Colonic mucosa (tissue), 4 donors: ENCODE measurements around the gene HEPH. TPM values are rescaled to one million over a fixed set of nuclear protein-coding genes. Genes with fewer than 3 reads are reported as not detected.
"Not testable (repeated sequence)": the region's sequence is repeated elsewhere in the genome, so short reads cannot be mapped to it uniquely, and the experiment has no call there.

ENCODE experiments used
- DNase-seq: peaks from one replicate; pipeline ENCODE4 v3.0.0-alpha.2; 2020
- H3K27ac ChIP-seq: fragments of 200-600 bp; one replicate; pipeline ENCODE4 v1.8.0; 2021
- H3K27me3 ChIP-seq: fragments of 200-600 bp; one replicate; pipeline ENCODE4 v1.8.0; 2021
- H3K36me3 ChIP-seq: fragments of 200-600 bp; one replicate; pipeline ENCODE4 v1.8.0; 2021
- H3K4me1 ChIP-seq: fragments of 200-600 bp; one replicate; pipeline ENCODE4 v1.8.0; 2021; ENCODE audit warnings: mild to moderate bottlenecking
- H3K4me3 ChIP-seq: fragments of 200-600 bp; one replicate; pipeline ENCODE4 v1.8.0; 2021
- H3K9ac ChIP-seq, 2 donors: one replicate each; pipeline ENCODE4 v1.7.0; 2013; ENCODE audit warnings: control low read depth in 2 of 2, low read depth in 2 of 2, low read length in 2 of 2
- H3K9me3 ChIP-seq: fragments of 200-600 bp; one replicate; pipeline ENCODE4 v1.8.0; 2021
- intact Hi-C: fragments of 100-400 bp; cut with DNase I; formaldehyde crosslinking; loops from one replicate; pipeline ENCODE4 v1.14.1; 2022
- total RNA-seq, 2 donors: library from RNA; stranded (reverse); fragmentation: NEBNext Ultra II Directional in 1 of 2; extraction: Animal tissue kit (Norgen Biotek cat#: 25700) in 1 of 2; gene quantifications; one replicate each; pipeline ENCODE4 v1.2.1, GENCODE V29; 2021
- TF ChIP-seq, protein P1 (sequence below): fragments of 200-600 bp; IDR thresholded peaks from one replicate; pipeline ENCODE4 v1.8.0; 2022; ENCODE audit warnings: antibody characterized with exemption, mild to moderate bottlenecking
- donor health status: healthy.
- donor health status: DM: no; HTN: no; CAD: no.
- donor health status: DM: no; HTN: no; CAD: no.

HEPH gene, protein sequence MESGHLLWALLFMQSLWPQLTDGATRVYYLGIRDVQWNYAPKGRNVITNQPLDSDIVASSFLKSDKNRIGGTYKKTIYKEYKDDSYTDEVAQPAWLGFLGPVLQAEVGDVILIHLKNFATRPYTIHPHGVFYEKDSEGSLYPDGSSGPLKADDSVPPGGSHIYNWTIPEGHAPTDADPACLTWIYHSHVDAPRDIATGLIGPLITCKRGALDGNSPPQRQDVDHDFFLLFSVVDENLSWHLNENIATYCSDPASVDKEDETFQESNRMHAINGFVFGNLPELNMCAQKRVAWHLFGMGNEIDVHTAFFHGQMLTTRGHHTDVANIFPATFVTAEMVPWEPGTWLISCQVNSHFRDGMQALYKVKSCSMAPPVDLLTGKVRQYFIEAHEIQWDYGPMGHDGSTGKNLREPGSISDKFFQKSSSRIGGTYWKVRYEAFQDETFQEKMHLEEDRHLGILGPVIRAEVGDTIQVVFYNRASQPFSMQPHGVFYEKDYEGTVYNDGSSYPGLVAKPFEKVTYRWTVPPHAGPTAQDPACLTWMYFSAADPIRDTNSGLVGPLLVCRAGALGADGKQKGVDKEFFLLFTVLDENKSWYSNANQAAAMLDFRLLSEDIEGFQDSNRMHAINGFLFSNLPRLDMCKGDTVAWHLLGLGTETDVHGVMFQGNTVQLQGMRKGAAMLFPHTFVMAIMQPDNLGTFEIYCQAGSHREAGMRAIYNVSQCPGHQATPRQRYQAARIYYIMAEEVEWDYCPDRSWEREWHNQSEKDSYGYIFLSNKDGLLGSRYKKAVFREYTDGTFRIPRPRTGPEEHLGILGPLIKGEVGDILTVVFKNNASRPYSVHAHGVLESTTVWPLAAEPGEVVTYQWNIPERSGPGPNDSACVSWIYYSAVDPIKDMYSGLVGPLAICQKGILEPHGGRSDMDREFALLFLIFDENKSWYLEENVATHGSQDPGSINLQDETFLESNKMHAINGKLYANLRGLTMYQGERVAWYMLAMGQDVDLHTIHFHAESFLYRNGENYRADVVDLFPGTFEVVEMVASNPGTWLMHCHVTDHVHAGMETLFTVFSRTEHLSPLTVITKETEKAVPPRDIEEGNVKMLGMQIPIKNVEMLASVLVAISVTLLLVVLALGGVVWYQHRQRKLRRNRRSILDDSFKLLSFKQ
- 100 to 1,000 TPM; 143 to 236 TPM for total RNA-seq

DNA sequence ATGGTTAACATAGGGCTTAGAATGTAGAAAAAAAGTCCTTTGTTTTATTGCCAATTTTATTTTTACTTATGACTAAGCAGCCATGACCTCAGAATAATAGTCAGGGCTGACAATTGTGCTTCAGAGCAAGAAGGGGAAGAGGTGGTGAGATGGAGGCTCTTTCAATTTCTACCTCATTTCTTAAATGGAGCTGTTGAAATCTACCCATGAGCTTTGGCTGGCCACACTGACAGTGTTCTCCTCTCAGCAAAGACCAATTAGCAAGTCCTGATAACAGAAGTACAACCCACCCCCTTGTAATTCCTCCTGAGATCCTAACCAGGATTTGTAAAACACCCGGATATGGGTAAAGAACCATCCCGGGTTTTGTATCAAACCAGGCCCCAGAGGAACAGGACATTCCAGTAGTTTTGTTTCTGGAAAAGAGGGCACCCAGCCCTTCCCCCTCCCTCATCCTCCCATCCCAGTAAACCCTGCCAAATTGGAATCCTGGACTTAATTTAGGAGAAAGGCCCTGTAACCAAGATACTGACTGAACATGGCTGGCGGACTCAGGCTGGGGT, at the start of gene HEPH:
Gene HEPH, plus strand, starts transcription at position 399 of the 563 bp plus-strand sequence. CDS start 6,324 bp downstream, outside the sequence.
- peak; percentile 52 for DNase-seq
- H3K4me1 ChIP-seq = no peaks in the 10 kb centered on the region
- H3K9me3 ChIP-seq = no peaks in the 10 kb centered on the region
- peak within 1 kb of the TSS; percentile 21 for H3K4me3 ChIP-seq
- intact Hi-C loops = no loop called here
- TF ChIP-seq, protein P1, sequence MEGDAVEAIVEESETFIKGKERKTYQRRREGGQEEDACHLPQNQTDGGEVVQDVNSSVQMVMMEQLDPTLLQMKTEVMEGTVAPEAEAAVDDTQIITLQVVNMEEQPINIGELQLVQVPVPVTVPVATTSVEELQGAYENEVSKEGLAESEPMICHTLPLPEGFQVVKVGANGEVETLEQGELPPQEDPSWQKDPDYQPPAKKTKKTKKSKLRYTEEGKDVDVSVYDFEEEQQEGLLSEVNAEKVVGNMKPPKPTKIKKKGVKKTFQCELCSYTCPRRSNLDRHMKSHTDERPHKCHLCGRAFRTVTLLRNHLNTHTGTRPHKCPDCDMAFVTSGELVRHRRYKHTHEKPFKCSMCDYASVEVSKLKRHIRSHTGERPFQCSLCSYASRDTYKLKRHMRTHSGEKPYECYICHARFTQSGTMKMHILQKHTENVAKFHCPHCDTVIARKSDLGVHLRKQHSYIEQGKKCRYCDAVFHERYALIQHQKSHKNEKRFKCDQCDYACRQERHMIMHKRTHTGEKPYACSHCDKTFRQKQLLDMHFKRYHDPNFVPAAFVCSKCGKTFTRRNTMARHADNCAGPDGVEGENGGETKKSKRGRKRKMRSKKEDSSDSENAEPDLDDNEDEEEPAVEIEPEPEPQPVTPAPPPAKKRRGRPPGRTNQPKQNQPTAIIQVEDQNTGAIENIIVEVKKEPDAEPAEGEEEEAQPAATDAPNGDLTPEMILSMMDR = no peak
- no peaks in the 10 kb centered on the region for H3K27me3 ChIP-seq
- peak within 1 kb of the TSS; percentile 84 for H3K27ac ChIP-seq
- H3K36me3 ChIP-seq = no peaks in the 10 kb centered on the region
- peak within 1 kb of the TSS in 1 of 2 donors; percentile 86 for H3K9ac ChIP-seq

DNA sequence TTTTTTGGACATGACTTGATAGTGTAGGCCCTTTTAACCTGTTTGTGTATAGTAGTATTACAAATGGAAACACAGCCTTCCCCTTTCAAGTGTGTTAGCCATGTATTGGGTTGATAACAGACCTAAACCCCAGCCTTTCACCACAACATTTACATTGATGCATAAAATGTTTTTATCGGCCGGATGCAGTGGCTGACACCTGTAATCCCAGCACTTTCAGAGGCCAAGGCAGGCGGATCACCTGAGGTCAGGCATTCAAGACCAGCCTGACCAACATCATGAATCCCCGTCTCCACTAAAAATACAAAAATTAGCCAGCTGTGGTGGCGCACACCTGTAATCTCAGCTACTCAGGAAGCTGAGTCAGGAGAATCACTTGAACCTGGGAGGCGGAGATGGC, 45.3 kb upstream of the HEPH start:
- H3K9me3 ChIP-seq, DNase-seq, intact Hi-C loops, H3K9ac ChIP-seq, H3K27me3 ChIP-seq, H3K4me3 ChIP-seq, H3K4me1 ChIP-seq, H3K36me3 ChIP-seq, H3K27ac ChIP-seq: not testable (repeated sequence)

DNA sequence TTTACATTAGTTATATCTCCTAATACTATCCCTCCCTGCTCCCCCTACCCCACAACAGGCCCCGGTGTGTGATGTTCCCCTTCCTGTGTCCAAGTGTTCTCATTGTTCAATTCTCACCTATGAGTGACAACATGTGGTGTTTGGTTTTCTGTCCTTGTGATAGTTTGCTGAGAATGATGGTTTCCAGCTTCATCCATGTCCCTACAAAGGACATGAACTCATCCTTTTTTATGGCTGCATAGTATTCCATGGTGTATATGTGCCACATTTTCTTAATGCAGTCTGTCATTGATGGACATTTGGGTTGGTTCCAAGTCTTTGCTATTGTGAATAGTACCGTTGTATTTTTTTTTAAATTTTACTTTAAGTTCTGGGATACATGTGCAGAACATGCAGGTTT, 42.7 kb upstream of the HEPH start:
- intact Hi-C loops, H3K9me3 ChIP-seq, H3K27me3 ChIP-seq, DNase-seq, H3K36me3 ChIP-seq, H3K27ac ChIP-seq, H3K4me1 ChIP-seq, H3K4me3 ChIP-seq, H3K9ac ChIP-seq: not testable (repeated sequence)

DNA sequence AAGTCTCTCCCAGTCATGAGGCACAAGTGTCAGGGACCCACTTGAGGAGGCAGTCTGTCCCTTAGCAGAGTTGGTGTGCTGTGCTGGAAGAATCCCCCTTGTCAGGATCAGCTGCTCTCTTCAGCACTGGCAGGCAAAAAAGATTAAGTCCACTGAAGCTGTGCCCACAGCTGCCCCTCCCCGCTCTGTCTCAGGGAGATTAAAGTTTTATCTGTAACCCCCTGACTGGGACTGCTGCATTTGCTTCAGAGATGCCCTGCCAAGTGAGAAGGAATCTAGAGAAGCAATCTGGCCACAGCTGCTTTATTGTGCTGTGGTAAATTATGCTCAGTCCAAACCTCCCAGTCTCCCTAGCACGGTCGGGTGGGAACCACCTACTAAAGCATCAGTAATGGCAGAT, 37.4 kb upstream of the HEPH start:
- intact Hi-C loops = no loop called here
- H3K27ac ChIP-seq = no peak overlapping the region
- H3K9me3 ChIP-seq = no peaks in the 10 kb centered on the region
- peaks cover 4% of the 10 kb centered on the region for H3K27me3 ChIP-seq
- no peak overlapping the region for H3K4me3 ChIP-seq
- DNase-seq = no peak
- H3K4me1 ChIP-seq = no peaks in the 10 kb centered on the region
- no peaks in the 10 kb centered on the region for H3K36me3 ChIP-seq
- TF ChIP-seq, protein P1 = no peak
- H3K9ac ChIP-seq = no peak overlapping the region

DNA sequence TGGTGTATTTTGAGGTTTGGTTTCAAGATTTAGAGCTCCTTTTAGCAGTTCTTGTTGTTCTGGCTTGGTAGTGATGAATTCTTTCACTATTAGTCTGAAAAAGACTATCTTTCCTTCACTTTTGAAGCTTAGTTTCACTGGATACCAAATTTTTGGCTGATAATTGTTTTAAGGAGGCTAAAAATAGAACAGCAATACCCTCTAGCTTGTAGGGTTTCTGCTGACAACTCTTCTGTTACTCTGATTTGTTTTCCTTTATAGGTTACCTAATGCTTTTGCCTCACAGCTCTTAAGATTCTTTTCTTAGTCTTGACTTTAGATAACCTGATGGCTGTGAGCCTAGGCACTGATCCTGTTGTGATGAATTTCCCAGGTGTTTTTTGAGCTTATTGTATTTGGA, 33.6 kb upstream of the HEPH start:
- intact Hi-C loops = no loop called here
- no peak overlapping the region for H3K4me3 ChIP-seq
- no peaks in the 10 kb centered on the region for H3K4me1 ChIP-seq
- H3K9ac ChIP-seq = no peak overlapping the region
- no peak overlapping the region for H3K27ac ChIP-seq
- peaks cover 4% of the 10 kb centered on the region for H3K27me3 ChIP-seq
- no peak for DNase-seq
- TF ChIP-seq, protein P1 = no peak
- H3K9me3 ChIP-seq = no peaks in the 10 kb centered on the region
- no peaks in the 10 kb centered on the region for H3K36me3 ChIP-seq

DNA sequence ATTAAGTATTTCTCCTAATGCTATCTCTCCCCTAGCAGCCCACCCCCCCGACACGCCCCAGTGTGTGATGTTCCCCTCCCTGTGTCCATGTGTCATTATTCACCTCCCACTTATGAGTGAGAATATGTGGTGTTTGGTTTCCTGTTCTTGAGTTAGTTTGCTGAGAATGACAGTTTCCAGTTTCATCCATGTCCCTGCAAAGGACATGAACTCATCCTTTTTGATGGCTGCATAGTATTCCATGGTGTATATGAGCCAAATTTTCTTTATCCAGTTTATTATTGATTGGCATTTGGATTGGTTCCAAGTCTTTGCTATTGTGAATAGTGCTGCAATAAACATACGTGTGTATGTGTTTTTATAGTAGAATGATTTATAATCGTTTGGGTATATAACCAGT, 28.8 kb upstream of the HEPH start:
- DNase-seq, H3K4me3 ChIP-seq, H3K27ac ChIP-seq, H3K9me3 ChIP-seq, intact Hi-C loops, H3K36me3 ChIP-seq, H3K9ac ChIP-seq, H3K27me3 ChIP-seq, H3K4me1 ChIP-seq: not testable (repeated sequence)
